ENCODE measurements around the gene AVP.

The AVP gene

DNA sequence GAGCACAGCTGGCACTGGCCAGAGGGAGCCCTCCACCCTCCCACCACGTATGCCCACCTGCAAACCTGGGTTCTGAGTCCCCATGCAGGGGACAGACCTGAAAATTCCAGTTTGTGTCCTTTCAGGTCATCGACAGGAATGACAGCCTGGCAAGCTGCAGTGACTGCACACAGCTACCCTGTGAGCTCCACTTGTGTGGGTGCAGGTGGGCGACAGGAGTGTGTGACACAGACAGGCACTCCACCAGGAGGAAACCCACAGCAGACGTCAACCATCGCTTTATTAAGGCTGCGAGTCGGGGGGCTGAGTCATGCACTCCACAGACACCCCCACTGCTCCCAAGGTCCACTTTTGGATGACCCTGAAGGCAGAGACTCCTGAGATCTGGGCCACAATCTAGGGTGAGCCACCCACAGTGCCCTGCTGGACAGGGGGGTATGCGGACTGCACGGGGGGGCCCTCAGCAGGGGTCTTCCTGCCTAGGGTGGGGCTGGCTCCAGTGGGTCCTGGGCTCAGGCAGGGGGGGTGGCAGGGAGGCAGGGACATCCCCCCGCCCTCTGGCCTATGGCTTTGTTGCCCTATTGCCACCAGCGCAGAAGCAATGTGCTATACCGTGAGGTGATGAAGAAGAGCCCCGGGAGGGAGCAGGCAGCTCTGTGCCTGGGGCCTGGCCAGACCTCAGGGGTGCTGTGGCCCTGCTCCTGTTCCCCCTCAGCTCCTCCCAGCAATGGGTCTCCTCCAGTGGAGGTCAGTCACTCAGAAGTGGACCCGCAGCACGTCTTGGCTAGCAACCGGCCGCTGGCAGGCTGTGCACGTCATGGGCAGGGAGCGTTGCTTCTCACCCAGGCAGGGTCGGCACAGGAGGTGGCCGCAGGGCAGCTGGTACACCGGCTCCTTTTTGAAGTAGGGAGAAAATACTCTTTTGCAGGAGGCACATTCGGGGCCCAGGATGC is 25.1 kb upstream of the AVP start:
- no peak for DNase-seq

DNA sequence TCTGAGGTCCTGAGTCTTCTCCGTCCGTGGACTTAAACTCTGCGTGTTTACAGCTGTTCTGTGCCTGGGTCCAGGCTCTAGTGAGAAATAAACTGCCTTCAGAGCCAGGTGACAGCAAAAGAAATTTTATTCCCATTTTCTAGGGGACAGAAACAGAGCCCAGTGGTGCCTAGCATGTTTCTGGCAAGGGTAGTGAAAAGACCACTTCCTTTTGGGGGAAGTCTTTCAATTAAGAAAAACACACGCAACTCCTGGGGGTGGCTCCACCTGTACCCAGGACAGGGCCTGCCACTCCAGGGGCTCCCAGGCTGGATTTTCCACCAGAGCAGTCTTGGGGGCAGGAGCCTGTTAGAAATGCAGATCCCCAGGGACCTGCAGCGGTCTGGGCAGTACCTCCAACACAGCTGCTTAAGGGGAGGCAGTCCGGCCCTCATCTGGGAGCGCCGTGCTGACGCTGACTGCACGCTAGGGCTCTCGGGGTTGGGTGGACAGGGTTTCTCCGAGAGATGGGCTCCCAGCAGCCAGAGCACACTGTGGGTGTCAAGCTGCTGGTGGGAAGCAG is 23.0 kb upstream of the AVP start:
- no peak for DNase-seq

- DNase-seq: no peak
Observed at GRCh38 chr20:3106658-3107463, 22.3 kb upstream of the AVP start.

DNA sequence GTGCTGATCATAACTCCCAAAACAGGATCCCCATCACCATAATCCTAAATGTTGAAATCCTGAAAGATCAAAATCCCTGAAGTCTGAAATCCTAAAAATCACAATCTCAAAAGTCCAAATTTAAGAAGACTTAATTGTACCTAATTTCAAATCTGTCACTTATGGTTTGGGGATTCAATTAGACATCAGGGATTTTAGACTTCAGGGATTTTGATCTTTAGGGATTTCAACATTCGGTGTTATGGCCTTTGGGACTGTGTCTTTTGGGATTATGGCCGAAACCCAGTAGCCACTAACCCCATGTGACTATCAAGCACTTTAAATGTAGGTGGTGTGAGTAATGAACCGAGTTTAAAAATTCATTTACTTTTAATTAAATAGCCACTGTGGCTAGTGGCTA is 21.7 kb upstream of the AVP start:
- DNase-seq: no peak

DNA sequence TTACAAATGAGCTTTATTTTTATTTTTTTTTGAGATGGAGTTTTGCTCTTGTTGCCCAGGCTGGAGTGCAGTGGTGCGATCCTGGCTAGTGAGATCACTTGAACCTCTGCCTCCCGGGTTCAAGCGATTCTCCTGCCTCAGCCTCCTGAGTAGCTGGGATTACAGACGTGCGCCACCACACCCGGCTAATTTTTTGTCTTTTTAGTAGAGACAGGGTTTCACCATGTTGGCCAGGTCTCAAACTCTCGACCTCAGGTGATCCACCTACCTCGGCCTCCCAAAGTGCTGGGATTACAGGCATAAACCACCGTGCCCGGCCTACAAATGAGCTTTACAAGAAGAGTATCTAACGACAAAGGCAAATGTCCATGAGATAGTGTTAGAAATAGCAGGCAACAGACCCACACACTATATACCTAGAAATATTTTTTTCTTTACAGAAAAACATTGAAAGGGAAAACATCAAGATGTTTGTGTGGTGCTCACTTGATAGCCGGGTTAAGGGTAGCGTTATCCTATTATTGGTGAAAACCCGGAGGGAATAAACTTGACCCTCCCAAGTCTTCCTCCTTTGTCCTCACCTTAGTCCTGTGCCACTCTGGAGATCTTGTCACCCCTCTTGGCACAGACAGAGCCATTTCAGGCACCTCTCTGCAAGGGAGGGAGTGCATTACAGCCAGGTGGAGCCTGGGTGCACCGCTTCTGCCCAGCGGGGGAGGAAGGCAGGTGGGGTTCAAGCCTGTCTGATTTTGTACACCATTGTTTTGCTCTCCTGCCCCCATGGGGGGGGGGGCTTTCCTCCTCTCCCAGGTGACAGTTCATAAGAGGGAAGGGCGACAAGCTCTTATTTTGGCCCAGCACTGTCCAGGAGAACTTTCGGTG is 21.0 kb upstream of the AVP start:
- no peak for DNase-seq

DNA sequence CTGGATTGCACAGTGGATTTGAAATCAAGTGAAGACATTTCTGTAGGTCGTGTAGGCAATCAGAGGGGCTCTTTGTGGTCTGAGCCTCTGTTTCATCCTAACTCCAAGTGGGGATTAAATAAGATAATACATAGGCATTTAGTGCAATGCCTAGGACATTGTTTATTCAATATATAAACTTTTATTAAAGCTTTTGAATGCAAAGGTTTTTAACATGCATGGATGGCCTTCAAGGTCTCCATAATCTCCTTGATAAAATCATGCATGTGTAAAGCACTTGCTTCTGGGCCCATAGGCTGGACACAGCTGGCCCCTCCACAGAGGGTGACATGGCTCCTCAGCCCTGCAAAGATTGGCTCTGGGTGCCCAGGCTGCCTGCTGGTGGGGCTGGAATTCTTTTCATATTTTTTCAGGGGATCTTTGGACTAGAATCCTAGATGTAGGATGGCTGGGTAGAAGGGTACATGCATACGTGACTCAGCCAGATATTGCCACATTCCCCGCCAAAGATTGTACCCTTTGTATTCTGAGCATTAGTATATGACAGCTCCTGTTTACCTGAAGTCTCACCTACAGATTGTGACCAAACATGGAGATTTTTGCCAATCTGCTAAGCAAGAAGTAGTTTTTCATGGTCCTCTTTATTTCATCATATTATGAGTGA is 19.0 kb upstream of the AVP start:
- no peak for DNase-seq

- DNase-seq: no peak
Observed at GRCh38 chr20:3102575-3103368, 18.2 kb upstream of the AVP start.

- DNase-seq: peak; percentile 86
Observed at GRCh38 chr20:3101737-3102574, 17.4 kb upstream of the AVP start.

GRCh38 chr20:3101251-3101650 is 16.7 kb upstream of the AVP start:
- DNase-seq: no peak

GRCh38 chr20:3100480-3100879 is 16.0 kb upstream of the AVP start:
- DNase-seq: no peak

- DNase-seq: no peak
Observed at GRCh38 chr20:3094848-3095629, 10.5 kb upstream of the AVP start.

GRCh38 chr20:3093861-3094361 is 9.4 kb upstream of the AVP start:
- no peak for DNase-seq

DNA sequence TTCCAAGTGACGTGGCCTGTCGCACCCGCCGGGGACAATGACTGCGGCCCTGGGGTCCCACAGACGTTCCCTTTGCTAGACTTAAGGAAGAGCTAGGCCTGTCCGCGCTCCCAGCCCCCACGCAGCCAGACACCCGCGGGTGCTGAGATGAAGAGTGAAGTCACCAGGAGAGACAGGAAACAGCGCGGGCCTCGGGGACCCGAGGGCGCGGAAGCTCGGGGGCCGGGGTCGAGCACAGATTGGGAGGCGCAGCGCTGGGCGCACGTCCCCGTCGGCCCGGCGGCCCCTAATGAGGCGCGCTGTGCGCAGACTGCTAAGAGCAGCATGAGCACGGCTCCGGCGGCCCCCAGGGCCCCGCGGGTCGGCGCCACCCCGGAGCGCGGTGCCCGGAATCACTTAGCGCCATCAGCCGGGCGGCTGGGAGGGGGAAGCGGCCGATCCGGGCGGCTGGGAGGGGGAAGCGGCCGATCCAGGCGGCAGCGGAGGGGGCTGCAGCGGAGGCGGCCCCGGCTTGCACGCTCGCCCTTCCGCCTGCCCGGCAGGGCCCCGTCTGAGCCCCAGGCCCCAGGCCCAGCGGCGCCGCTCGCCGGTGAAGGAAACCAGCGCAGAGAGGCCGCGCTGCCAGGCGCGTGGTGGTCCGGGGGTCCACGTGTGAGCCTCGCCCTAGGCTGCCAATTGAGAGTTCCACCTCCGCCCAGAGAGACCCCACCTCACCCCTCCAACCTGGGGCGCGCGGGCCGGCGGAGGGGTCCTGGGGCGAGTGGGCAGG is 8.3 kb upstream of the AVP start:
- DNase-seq: no peak

- DNase-seq: no peak
Observed at GRCh38 chr20:3090565-3090964, 6.0 kb upstream of the AVP start.

- DNase-seq: no peak
Observed at GRCh38 chr20:3088031-3088430, 3.5 kb upstream of the AVP start.

DNA sequence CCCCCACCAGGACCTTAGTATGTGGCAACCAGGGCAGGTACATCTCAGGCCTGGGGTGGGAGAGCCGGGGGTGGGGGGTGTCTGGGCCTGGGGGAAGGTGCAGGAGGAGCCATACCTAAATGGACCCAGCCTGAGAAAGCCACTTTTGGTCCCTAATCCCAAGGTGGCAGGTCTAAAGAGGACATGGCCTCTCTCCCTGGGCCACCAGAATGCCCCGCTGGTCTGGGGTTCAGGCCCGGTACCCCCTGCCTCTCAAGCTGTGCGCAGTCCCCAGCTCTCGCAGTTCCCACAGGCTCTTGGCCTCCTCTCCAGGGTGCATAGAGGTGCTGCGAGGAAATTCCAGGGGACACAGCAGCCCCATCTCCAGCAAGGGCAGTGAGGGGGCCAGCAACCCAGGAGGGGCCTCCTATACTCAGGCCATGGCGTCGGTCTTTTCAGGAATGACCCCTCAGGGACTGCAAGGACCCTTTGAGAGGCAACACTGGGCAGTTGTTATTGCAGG is 1.1 kb upstream of the AVP start:
- no peak for DNase-seq

- no peak for DNase-seq
Observed at GRCh38 chr20:3084986-3085360, 449 bp upstream of the AVP start.

All from activated CD4-positive, alpha-beta T cell treated with anti-CD3 and anti-CD28 coated beads, Interleukin-2, amount 50 U/mL, for 16 hours (primary cell).